Measurements from ENCODE around the gene MPZL1.

- TF ChIP-seq, protein P1, sequence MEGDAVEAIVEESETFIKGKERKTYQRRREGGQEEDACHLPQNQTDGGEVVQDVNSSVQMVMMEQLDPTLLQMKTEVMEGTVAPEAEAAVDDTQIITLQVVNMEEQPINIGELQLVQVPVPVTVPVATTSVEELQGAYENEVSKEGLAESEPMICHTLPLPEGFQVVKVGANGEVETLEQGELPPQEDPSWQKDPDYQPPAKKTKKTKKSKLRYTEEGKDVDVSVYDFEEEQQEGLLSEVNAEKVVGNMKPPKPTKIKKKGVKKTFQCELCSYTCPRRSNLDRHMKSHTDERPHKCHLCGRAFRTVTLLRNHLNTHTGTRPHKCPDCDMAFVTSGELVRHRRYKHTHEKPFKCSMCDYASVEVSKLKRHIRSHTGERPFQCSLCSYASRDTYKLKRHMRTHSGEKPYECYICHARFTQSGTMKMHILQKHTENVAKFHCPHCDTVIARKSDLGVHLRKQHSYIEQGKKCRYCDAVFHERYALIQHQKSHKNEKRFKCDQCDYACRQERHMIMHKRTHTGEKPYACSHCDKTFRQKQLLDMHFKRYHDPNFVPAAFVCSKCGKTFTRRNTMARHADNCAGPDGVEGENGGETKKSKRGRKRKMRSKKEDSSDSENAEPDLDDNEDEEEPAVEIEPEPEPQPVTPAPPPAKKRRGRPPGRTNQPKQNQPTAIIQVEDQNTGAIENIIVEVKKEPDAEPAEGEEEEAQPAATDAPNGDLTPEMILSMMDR (IDR thresholded peaks at IDR 0.05; ENCODE audit: borderline replicate concordance, extremely low read depth, low read length, poor library complexity, severe bottlenecking): no peak
- no peak for TF ChIP-seq EZH2 (IDR thresholded peaks at IDR 0.05; ENCODE audit: borderline replicate concordance, low read depth, low read length, severe bottlenecking)
Measured at GRCh38 chr1:167826127-167826526, 104.3 kb downstream of the MPZL1 start.

Measured in DND-41 (cell line).